ENCODE measurements around the gene KCNJ12.

DNA sequence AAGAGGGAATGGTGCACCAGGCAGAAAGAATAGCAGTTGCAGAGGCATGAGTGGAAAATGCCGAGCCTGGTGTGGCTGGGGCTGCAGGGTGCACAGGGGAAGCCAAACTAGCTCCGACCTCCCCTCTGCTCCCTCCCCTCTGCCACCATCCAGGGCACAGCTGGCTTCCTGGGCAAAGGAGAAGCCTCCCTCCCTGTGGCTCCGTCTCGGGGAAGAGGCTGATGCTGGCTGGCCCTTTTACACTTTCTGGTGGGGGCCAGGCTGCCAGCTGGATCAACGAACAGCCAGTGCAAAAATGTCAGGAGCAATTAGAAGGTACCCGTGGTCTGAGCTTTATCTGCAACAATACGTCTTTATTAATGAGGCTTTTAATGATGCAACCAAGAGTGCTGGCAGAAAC lies 37.1 kb upstream of the KCNJ12 start:
- no peak for TF ChIP-seq POLR2A (IDR thresholded peaks at IDR 0.05; ENCODE audit: low read length)
- no peak for TF ChIP-seq GATA1 (IDR thresholded peaks at IDR 0.05; ENCODE audit: low read depth, low read length)
